HFFc6 (cell line): Measurements from ENCODE around the gene SMARCAD1. TPM values are rescaled to one million over a fixed set of nuclear protein-coding genes. Genes with fewer than 3 reads are reported as not detected.

Experiments used
- DNase-seq: peaks from one replicate; pipeline ENCODE4 v3.0.0-alpha.2; 2018
- H3K27ac Mint-ChIP-seq: 2 replicates; pipeline ENCODE4 v1.8.0; 2020; ENCODE audit warnings: mild to moderate bottlenecking, mixed read lengths
- H3K27me3 Mint-ChIP-seq: 2 replicates; pipeline ENCODE4 v1.8.0; 2021; ENCODE audit warnings: mild to moderate bottlenecking, moderate library complexity, mixed read lengths; ENCODE audit not compliant: insufficient read depth
- H3K36me3 Mint-ChIP-seq: 2 replicates; pipeline ENCODE4 v1.8.0; 2021; ENCODE audit warnings: low read depth, mixed read lengths
- H3K4me1 Mint-ChIP-seq: 2 replicates; pipeline ENCODE4 v1.8.0; 2020; ENCODE audit warnings: low read depth, mixed read lengths
- H3K4me3 Mint-ChIP-seq: 2 replicates; pipeline ENCODE4 v1.8.0; 2020; ENCODE audit warnings: mild to moderate bottlenecking, moderate library complexity, mixed read lengths
- H3K9me3 Mint-ChIP-seq: 2 replicates; pipeline ENCODE4 v1.8.0; 2020; ENCODE audit warnings: mild to moderate bottlenecking, mixed read lengths
- CTCF ChIP-seq: fragments of 200-600 bp; sonication (generic); IDR thresholded peaks from 2 replicates; pipeline ENCODE4 v1.5.0; 2021; ENCODE audit warnings: antibody characterized with exemption, mild to moderate bottlenecking
- total RNA-seq, 6 experiments: library from RNA; stranded (reverse); fragmentation: NEBNext Ultra II Directional; extraction: Animal tissue kit (Norgen Biotek cat#: 25700); gene quantifications; 2 replicates in 1 of 6; 3 replicates in 5 of 6; pipeline ENCODE4 v1.2.3, GENCODE V29; 2021

SMARCAD1 gene
- total RNA-seq, 6 experiments from 2014 or later: 21.8 to 24.9 (median 24.2) TPM

DNA sequence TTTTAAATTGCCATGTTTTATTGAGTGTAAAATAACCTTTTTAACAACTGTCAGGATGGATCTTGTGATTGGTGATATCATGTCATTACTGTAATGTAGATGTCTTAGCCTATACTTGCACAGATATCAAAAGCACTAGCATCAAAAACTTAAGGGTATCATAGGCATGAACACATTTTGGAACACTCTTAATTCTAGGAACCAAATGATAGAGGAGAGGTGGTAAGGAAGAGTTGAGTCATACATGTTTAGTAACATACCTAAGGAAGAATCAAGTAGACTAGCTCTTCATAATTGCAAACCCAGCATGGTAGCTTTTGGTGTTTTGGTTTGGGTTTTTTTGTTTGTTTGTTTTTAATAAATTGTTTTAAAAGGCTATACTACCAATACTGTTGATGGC is 43.4 kb downstream of the SMARCAD1 start:
- H3K9me3 Mint-ChIP-seq: no peaks in the 10 kb centered on the region
- H3K27ac Mint-ChIP-seq: no peak overlapping the region
- H3K27me3 Mint-ChIP-seq: no peaks in the 10 kb centered on the region
- TF ChIP-seq CTCF: no peak
- no peak for DNase-seq
- no peak overlapping the region for H3K4me3 Mint-ChIP-seq
- H3K4me1 Mint-ChIP-seq: no peaks in the 10 kb centered on the region
- H3K36me3 Mint-ChIP-seq: peaks cover 31% of the 10 kb centered on the region

DNA sequence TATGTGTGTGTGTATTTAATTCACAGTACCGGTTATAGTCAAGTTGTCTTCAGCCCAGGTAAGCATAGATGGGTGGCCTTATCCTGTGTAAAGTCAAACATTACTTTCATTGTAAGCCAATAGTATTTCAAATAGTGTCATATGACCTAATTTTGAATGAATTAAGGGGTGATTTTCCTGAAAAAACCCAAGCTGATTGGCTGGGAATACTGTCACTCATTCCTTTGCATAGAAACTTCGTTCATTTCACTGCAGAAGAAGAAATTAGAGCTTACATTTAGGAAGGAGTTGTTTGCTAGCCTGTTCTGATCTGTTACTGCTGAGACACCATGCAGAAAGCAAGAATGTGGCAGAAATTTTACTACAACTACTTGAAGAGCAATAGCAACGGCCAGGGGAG is 45.4 kb downstream of the SMARCAD1 start:
- Mint-ChIP-seq H3K36me3 (peaks cover 27% of the 10 kb centered on the region), H3K4me1 (no peaks in the 10 kb centered on the region), H3K27me3 (no peaks in the 10 kb centered on the region), H3K27ac (no peak overlapping the region), H3K4me3 (no peak overlapping the region), H3K9me3 (no peaks in the 10 kb centered on the region)
- no peak for TF ChIP-seq CTCF
- DNase-seq: no peak

- TF ChIP-seq CTCF: no peak
- no peaks in the 10 kb centered on the region for H3K4me1 Mint-ChIP-seq
- no peak for DNase-seq
- H3K36me3 Mint-ChIP-seq: peaks cover 8% of the 10 kb centered on the region
- H3K9me3 Mint-ChIP-seq: no peaks in the 10 kb centered on the region
- no peaks in the 10 kb centered on the region for H3K27me3 Mint-ChIP-seq
- no peak overlapping the region for H3K4me3 Mint-ChIP-seq
- H3K27ac Mint-ChIP-seq: no peak overlapping the region
Observed at GRCh38 chr4:94256144-94256783, 48.6 kb downstream of the SMARCAD1 start.

DNA sequence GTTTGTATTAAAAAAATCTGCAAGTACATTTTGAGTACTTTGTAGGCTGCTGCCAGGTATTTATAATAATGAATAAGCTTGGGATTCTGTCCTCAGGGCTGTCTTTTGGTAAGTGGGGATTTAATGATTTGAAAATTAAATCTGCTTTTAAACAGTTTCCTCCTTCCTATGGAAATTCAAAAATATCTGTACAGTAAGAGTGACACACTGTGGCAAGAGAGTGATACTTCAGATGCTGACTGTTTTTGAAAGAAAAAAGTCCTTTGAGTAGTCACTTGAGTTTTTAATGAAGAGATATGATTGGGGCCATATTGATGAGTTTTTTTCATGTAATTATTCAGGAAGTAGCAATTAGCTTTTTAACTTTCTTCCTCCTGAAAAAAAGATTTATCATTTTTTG is 49.2 kb downstream of the SMARCAD1 start:
- H3K27ac Mint-ChIP-seq: no peak overlapping the region
- no peaks in the 10 kb centered on the region for H3K27me3 Mint-ChIP-seq
- peaks cover 10% of the 10 kb centered on the region for H3K36me3 Mint-ChIP-seq
- H3K4me3 Mint-ChIP-seq: no peak overlapping the region
- H3K9me3 Mint-ChIP-seq: no peaks in the 10 kb centered on the region
- DNase-seq: peak; percentile 7
- no peaks in the 10 kb centered on the region; the same call in 1 of the 2 replicates for H3K4me1 Mint-ChIP-seq
- TF ChIP-seq CTCF: peak; percentile 58

DNA sequence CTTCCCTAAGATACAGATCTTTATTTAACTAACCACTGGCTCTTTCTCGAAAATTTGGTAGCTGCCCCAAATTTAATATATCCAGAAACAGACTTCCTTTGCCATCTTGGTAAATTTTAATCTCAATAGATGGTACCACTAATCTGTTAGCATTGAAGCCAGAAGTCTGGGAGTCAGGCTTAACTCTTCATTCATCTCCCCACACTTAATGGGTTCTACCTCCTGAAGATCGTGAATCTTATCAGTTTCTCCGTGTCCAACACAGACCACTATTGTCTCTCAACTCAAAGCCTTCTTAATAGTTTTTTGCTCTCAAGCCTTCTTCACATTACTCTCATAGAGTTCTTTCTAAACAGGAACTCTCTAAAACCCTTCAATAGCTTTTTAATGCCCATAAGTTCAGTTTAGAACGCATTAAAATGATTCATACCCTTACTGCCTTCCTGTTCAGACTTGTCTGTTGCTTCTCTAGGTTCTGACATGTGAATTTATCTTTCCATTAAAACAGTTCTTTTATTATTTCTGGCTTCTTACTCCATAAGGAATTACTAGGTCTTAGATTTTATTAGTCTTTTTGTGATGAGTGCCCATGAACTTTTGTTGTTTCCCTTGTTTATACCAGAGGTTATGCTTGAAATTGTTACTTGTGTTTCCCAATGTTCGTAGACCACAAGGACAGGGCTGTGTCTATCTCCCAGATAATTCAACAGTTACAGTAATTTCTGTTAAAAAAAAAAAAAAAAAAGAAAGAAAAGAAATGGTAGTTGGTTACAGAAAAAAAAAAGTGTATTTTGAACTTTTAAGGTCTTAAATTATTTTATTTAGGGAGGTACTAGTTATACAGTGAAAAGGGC is 54.7 kb downstream of the SMARCAD1 start:
- H3K9me3 Mint-ChIP-seq: no peaks in the 10 kb centered on the region
- H3K36me3 Mint-ChIP-seq: peaks cover 14% of the 10 kb centered on the region; the same call in 1 of the 2 replicates
- peaks cover 8% of the 10 kb centered on the region for H3K4me1 Mint-ChIP-seq
- no peaks in the 10 kb centered on the region for H3K27me3 Mint-ChIP-seq
- no peak overlapping the region for H3K4me3 Mint-ChIP-seq
- no peak overlapping the region for H3K27ac Mint-ChIP-seq
- TF ChIP-seq CTCF: no peak
- DNase-seq: no peak
